T-helper 17 cell (primary cell): ENCODE data around the gene ANKMY2. TPM values are rescaled to one million over a fixed set of nuclear protein-coding genes. Genes with fewer than 3 reads are reported as not detected.

ENCODE experiments used
- ATAC-seq: fragments of 150-1000 bp; cut with Tn5 transposase; 2 replicates; pipeline ENCODE4 v1.10.0; 2021; ENCODE audit warnings: mild to moderate bottlenecking, moderate library complexity
- DNase-seq, 3 donors: peaks; one replicate each; pipeline versions ENCODE4 v3.0.0 to v3.0.0-alpha.2; 2020 to 2021
- H3K9me3 ChIP-seq: one replicate; pipeline ENCODE4 v1.7.0; 2013; ENCODE audit warnings: low read length, mild to moderate bottlenecking; ENCODE audit not compliant: control insufficient read depth, poor library complexity, severe bottlenecking
- H3K27ac Mint-ChIP-seq: one replicate; pipeline ENCODE4 v1.8.0; 2022; ENCODE audit warnings: mild to moderate bottlenecking, moderate library complexity, mixed read lengths
- H3K27me3 Mint-ChIP-seq: one replicate; pipeline ENCODE4 v1.8.0; 2022; ENCODE audit warnings: mixed read lengths
- H3K36me3 Mint-ChIP-seq: one replicate; pipeline ENCODE4 v1.8.0; 2022; ENCODE audit warnings: low read depth, mixed read lengths
- H3K4me1 Mint-ChIP-seq: one replicate; pipeline ENCODE4 v1.8.0; 2022; ENCODE audit warnings: mild to moderate bottlenecking, mixed read lengths
- H3K4me3 Mint-ChIP-seq: one replicate; pipeline ENCODE4 v1.8.0; 2022; ENCODE audit warnings: mild to moderate bottlenecking, moderate library complexity, mixed read lengths
- total RNA-seq, 4 donors: library from RNA in 2 of 4; stranded (reverse) in 2 of 4; gene quantifications; one replicate each; pipeline ENCODE4 v1.2.3 and lab custom pipeline; 2022 to 2026

The ANKMY2 gene
- total RNA-seq, 2 donors from 2014 or later, result 6.8 to 6.9 TPM

DNA sequence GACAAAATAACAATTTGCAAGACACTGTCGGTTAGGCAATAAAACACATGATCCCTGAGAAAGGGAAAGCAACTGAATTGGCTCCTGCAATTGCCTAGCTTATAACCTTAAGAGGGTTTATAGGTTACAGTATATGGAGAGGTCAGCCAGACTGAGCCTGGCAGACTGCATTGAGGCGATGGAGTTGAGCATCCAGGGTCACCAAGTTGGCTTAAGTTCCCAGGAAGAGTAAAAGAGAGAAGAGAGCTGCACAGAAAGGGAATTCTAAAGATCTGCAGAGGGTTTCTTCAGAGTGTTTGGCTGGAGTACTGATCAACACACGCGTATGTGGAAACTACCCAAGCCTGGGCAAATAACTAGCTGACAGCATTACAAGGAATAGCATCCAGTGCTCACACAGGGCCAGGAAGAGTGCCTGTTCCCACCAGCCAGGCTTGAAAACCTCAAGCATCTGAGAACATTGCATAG is 11.2 kb downstream of the ANKMY2 start:
- no peak overlapping the region for H3K4me3 Mint-ChIP-seq
- ATAC-seq (no peak), DNase-seq (no peak)
- peaks cover 16% of the 10 kb centered on the region for H3K4me1 Mint-ChIP-seq
- no peaks in the 10 kb centered on the region for H3K27me3 Mint-ChIP-seq
- peaks cover 14% of the 10 kb centered on the region for H3K36me3 Mint-ChIP-seq
- no peaks in the 10 kb centered on the region for H3K9me3 ChIP-seq
- no peak overlapping the region for H3K27ac Mint-ChIP-seq

GRCh38 chr7:16630654-16631053 is 14.9 kb downstream of the ANKMY2 start:
- Mint-ChIP-seq H3K27me3 (no peaks in the 10 kb centered on the region), H3K4me3 (no peak overlapping the region), H3K4me1 (peaks cover 9% of the 10 kb centered on the region), H3K36me3 (peaks cover 14% of the 10 kb centered on the region), H3K27ac (no peak overlapping the region)
- no peak for DNase-seq
- ATAC-seq, result no peak
- H3K9me3 ChIP-seq, result no peaks in the 10 kb centered on the region

GRCh38 chr7:16627236-16627635 is 18.3 kb downstream of the ANKMY2 start:
- H3K9me3 ChIP-seq, result no peaks in the 10 kb centered on the region
- H3K27me3 Mint-ChIP-seq, result no peaks in the 10 kb centered on the region
- ATAC-seq (no peak), DNase-seq (no peak)
- no peaks in the 10 kb centered on the region for H3K4me1 Mint-ChIP-seq
- H3K27ac Mint-ChIP-seq, result no peak overlapping the region
- H3K4me3 Mint-ChIP-seq, result no peak overlapping the region
- H3K36me3 Mint-ChIP-seq, result peaks cover 10% of the 10 kb centered on the region

- Mint-ChIP-seq H3K27me3 (no peaks in the 10 kb centered on the region), H3K4me3 (no peak overlapping the region), H3K36me3 (peaks cover 7% of the 10 kb centered on the region), H3K4me1 (no peaks in the 10 kb centered on the region), H3K27ac (no peak overlapping the region)
- DNase-seq (no peak), ATAC-seq (no peak)
- no peaks in the 10 kb centered on the region for H3K9me3 ChIP-seq
Observed at GRCh38 chr7:16626388-16626787, 19.2 kb downstream of the ANKMY2 start.

DNA sequence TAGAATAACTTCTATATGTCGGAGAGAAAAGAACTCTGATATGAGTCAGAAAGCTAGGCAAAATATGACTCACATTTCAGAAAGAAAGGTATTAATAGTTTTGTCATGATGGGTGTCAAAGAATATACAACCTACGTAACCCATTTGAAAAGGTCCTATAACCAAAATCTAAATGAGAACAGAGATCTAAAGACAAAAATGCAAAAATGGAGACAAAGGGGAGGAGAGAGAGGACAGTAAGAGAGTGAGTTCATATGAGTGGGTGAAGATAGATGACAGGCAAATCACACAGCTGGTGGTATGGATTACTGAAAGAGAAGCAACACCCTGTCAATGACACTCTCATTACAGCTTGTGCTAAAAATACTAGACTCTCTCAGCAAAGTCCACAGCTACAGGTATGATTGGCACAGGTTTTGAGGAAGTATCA is 25.6 kb downstream of the ANKMY2 start:
- peak overlapping the region; percentile 69 for H3K27ac Mint-ChIP-seq
- ATAC-seq, result peak; percentile 41
- H3K4me1 Mint-ChIP-seq, result peaks cover 9% of the 10 kb centered on the region
- H3K27me3 Mint-ChIP-seq, result no peaks in the 10 kb centered on the region
- DNase-seq, result no peak
- H3K4me3 Mint-ChIP-seq, result no peak overlapping the region
- no peaks in the 10 kb centered on the region for H3K9me3 ChIP-seq
- peaks cover 14% of the 10 kb centered on the region for H3K36me3 Mint-ChIP-seq

DNA sequence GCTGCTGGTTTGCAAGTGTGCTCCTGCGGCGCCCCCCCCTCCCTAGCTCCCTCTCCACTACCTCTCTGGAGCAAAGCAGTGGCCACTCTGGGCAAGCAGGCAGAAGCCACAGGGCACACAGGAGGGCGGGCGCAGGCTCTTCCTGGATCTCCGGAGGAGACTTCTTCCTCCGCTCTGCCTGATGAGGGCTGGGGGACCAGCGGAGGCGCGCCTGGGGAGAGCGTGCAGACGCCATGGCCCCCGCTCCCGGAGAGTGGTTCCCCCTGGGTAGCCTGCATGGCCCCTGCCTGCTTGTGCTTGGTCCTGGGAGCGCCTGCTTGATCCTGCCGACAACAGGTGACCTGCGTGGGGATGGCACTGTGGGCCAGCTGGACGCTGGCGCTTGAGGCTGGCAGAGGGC is 29.0 kb downstream of the ANKMY2 start:
- DNase-seq (no peak), ATAC-seq (no peak)
- peaks cover 14% of the 10 kb centered on the region for H3K36me3 Mint-ChIP-seq
- H3K27me3 Mint-ChIP-seq, result no peaks in the 10 kb centered on the region
- no peaks in the 10 kb centered on the region for H3K9me3 ChIP-seq
- H3K27ac Mint-ChIP-seq, result no peak overlapping the region
- H3K4me3 Mint-ChIP-seq, result no peak overlapping the region
- peaks cover 9% of the 10 kb centered on the region for H3K4me1 Mint-ChIP-seq

DNA sequence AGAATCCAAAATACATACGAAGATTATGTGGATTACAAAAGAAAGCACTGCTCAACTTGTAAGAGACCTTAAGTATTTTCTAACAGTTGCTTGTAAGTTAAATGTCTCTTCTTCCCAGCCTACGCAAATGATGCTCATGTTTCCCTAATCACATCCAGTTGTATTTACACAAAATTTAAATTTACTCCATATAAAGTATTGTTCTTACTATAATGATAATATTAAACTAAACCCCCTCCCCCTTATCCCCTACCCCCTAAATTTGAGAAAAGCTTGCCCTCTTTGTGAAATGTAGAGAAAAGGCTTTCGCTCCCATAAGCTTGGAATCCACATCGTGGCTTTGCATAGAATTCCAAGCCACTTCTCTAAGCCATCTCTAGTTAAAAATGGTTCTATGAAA is 29.4 kb downstream of the ANKMY2 start:
- DNase-seq (no peak), ATAC-seq (no peak)
- Mint-ChIP-seq H3K4me1 (peaks cover 9% of the 10 kb centered on the region), H3K4me3 (no peak overlapping the region), H3K27me3 (no peaks in the 10 kb centered on the region), H3K36me3 (peaks cover 14% of the 10 kb centered on the region), H3K27ac (no peak overlapping the region)
- H3K9me3 ChIP-seq, result no peaks in the 10 kb centered on the region

DNA sequence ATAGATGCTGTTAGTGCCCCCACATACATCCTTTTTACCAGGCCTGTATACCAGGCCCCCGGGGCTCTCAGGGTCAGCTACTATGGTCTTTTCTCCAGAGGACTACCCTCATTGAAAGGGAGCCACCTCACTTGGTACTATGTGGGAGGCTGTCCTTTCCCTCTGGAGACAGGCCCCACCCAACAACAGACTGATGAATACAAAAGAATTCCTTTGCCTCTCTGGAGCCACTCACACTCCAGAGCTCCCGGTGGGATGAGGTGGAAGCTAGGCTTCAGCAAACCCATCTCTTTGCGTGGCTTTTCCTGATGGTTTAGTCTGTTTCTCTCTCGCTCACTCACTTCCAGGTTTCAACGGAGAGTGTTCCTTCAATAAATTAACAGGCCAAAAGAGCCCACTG is 30.3 kb downstream of the ANKMY2 start:
- H3K27me3 Mint-ChIP-seq, result no peaks in the 10 kb centered on the region
- no peaks in the 10 kb centered on the region for H3K9me3 ChIP-seq
- no peak overlapping the region for H3K27ac Mint-ChIP-seq
- no peak overlapping the region for H3K4me3 Mint-ChIP-seq
- DNase-seq (no peak), ATAC-seq (no peak)
- peaks cover 16% of the 10 kb centered on the region for H3K36me3 Mint-ChIP-seq
- H3K4me1 Mint-ChIP-seq, result peaks cover 10% of the 10 kb centered on the region

GRCh38 chr7:16611711-16612110 is 33.8 kb downstream of the ANKMY2 start:
- H3K27me3 Mint-ChIP-seq, result no peaks in the 10 kb centered on the region
- no peak overlapping the region for H3K27ac Mint-ChIP-seq
- peaks cover 12% of the 10 kb centered on the region for H3K36me3 Mint-ChIP-seq
- no peaks in the 10 kb centered on the region for H3K9me3 ChIP-seq
- H3K4me1 Mint-ChIP-seq, result peaks cover 2% of the 10 kb centered on the region
- H3K4me3 Mint-ChIP-seq, result no peak overlapping the region
- no peak for ATAC-seq
- DNase-seq, result no peak

GRCh38 chr7:16609842-16610450 is 35.6 kb downstream of the ANKMY2 start:
- DNase-seq (no peak), ATAC-seq (no peak)
- Mint-ChIP-seq H3K27ac (no peak overlapping the region), H3K36me3 (peaks cover 8% of the 10 kb centered on the region), H3K4me1 (peaks cover 2% of the 10 kb centered on the region), H3K4me3 (no peak overlapping the region), H3K27me3 (no peaks in the 10 kb centered on the region)
- no peaks in the 10 kb centered on the region for H3K9me3 ChIP-seq

- H3K4me1 Mint-ChIP-seq, result peaks cover 5% of the 10 kb centered on the region
- no peak for DNase-seq
- ATAC-seq, result no peak
- no peak overlapping the region for H3K4me3 Mint-ChIP-seq
- H3K9me3 ChIP-seq, result no peaks in the 10 kb centered on the region
- H3K36me3 Mint-ChIP-seq, result peaks cover 13% of the 10 kb centered on the region
- no peak overlapping the region for H3K27ac Mint-ChIP-seq
- no peaks in the 10 kb centered on the region for H3K27me3 Mint-ChIP-seq
Observed at GRCh38 chr7:16606704-16607103, 38.9 kb downstream of the ANKMY2 start.

- DNase-seq, result no peak
- Mint-ChIP-seq H3K27ac (no peak overlapping the region), H3K4me1 (peaks cover 6% of the 10 kb centered on the region), H3K36me3 (peaks cover 14% of the 10 kb centered on the region), H3K27me3 (no peaks in the 10 kb centered on the region), H3K4me3 (no peak overlapping the region)
- no peak for ATAC-seq
- H3K9me3 ChIP-seq, result no peaks in the 10 kb centered on the region
Observed at GRCh38 chr7:16604054-16604453, 41.5 kb downstream of the ANKMY2 start.

GRCh38 chr7:16603633-16604032 is 41.9 kb downstream of the ANKMY2 start:
- no peak overlapping the region for H3K4me3 Mint-ChIP-seq
- ATAC-seq (no peak), DNase-seq (no peak)
- no peaks in the 10 kb centered on the region for H3K27me3 Mint-ChIP-seq
- H3K36me3 Mint-ChIP-seq, result peaks cover 14% of the 10 kb centered on the region
- H3K9me3 ChIP-seq, result no peaks in the 10 kb centered on the region
- H3K27ac Mint-ChIP-seq, result no peak overlapping the region
- H3K4me1 Mint-ChIP-seq, result peaks cover 6% of the 10 kb centered on the region

DNA sequence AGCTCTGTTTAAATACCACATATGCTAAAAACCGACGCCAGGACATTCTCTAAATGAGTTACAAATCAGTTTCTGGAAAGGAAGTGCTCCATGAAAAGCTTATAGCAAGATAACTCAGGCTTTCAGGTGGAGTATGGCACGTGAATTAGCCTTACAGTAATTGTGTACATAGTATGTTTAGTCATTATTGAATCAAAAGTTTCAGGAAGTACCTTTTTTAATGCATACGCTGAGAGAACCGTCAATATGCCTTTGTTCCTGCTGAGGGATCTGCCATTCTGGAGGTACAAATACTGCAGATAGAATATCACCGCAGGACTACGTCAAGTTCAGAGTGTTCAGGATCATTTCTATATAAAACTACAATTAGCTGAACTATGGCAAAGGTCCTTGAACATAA is 45.7 kb downstream of the ANKMY2 start:
- H3K36me3 Mint-ChIP-seq, result peaks cover 10% of the 10 kb centered on the region

More for the DNA sequence above, 45.7 kb downstream of the ANKMY2 start:
- no peak overlapping the region for H3K27ac Mint-ChIP-seq
- no peak for DNase-seq
- H3K27me3 Mint-ChIP-seq, result no peaks in the 10 kb centered on the region
- peaks cover 6% of the 10 kb centered on the region for H3K4me1 Mint-ChIP-seq
- no peaks in the 10 kb centered on the region for H3K9me3 ChIP-seq
- H3K4me3 Mint-ChIP-seq, result no peak overlapping the region
- ATAC-seq, result no peak
